Effector memory CD4-positive, alpha-beta T cell (primary cell): ENCODE results near the gene ELSPBP1.
"Not testable (repeated sequence)": the region's sequence is repeated elsewhere in the genome, so short reads cannot be mapped to it uniquely, and the experiment has no call there.

Experiments
- DNase-seq, 3 donors: peaks; one replicate each; pipeline ENCODE4 v3.0.0-alpha.2; 2020
- H3K27ac ChIP-seq: 2 replicates; pipeline ENCODE4 v1.7.0; 2013; ENCODE audit warnings: mild to moderate bottlenecking, low read length, moderate library complexity; ENCODE audit not compliant: insufficient read depth, poor library complexity, severe bottlenecking
- H3K27me3 ChIP-seq: replicated peaks from 2 replicates; pipeline ENCODE4 v1.7.0; 2013; ENCODE audit warnings: mild to moderate bottlenecking, low read length; ENCODE audit not compliant: insufficient read depth, control insufficient read depth, poor library complexity, severe bottlenecking
- H3K36me3 ChIP-seq: 2 replicates; pipeline ENCODE4 v1.7.0; 2013; ENCODE audit warnings: mild to moderate bottlenecking, low read length, moderate library complexity; ENCODE audit not compliant: control insufficient read depth, insufficient read depth
- H3K4me1 ChIP-seq: 2 replicates; pipeline ENCODE4 v1.7.0; 2013; ENCODE audit warnings: low read length, mild to moderate bottlenecking; ENCODE audit not compliant: control insufficient read depth, insufficient read depth, poor library complexity, severe bottlenecking
- H3K4me3 ChIP-seq: 2 replicates; pipeline ENCODE4 v1.7.0; 2013; ENCODE audit warnings: low read length, low read depth, mild to moderate bottlenecking; ENCODE audit not compliant: insufficient read depth, poor library complexity, severe bottlenecking
- H3K9me3 ChIP-seq: 2 replicates; pipeline ENCODE4 v1.7.0; 2013; ENCODE audit warnings: mild to moderate bottlenecking, low read length, moderate library complexity; ENCODE audit not compliant: control insufficient read depth

The ELSPBP1 gene

DNA sequence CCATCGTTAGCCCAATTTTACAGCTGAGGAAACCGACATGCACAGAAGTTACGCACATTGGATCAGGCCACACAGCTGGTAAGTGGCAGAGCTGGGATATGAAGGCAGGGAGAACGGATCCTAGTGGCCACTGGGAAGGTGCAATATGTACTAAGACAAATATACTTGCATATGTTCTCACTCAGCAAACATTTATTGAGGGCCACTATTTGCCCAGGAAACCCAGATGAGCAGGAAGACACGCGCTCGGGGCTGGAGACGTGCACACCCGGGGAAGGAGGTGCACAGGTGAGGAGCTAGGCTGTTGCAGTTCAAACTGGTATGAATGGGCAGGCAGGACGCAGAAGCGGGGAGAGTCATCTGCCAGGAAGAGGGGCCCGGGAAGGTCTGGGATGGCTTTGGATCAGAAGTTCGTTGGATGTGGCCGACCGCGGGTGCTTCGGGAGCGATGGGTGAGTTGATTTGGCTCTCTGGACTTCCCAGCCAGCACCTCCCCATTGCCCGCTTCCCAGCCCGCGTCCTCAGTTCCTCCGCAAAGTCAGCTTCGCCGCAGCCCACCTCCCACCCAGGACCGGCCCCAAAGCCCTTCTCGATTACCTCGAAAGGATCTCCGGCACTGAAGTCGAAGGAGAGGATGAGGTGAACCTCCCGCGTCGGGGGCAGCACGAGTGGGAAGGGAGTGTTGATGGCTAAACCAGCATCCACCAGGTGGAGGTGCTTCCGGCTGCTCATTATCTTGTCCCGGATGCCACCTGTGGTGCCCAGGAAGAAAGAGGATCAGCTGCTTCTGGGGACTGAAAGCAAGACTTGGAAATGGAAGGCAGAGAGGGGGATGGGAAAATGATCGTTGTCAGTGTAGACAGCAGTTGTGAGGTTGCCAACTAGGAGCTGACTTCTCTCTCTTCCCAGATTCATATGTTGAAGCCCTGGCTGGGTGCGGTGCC, 67.2 kb downstream of the ELSPBP1 start:
- H3K27ac ChIP-seq, result no peak overlapping the region

DNA sequence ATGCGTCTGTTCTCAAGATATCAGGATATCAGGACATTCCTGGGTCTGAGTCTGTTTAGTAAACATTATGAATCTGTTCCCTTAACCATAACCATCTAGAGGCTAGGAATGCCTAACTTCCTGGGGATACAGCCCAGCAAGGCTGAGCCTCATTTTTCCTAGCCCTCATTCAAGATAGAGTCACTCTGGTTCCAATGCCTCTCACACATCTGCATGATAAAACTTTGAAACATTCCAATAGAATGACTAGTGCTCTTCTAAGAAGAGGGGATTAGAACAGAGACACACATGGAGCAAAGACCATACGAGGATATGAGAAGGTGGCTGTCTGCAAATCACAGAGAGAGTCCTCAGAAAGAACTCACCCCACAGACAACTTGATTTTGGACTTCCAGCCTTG, 70.1 kb downstream of the ELSPBP1 start:
- H3K4me1 ChIP-seq, result no peaks in the 10 kb centered on the region
- H3K36me3 ChIP-seq, result no peaks in the 10 kb centered on the region
- no peak for DNase-seq
- H3K27me3 ChIP-seq, result no peaks in the 10 kb centered on the region
- H3K27ac ChIP-seq, result no peak overlapping the region
- H3K9me3 ChIP-seq, result no peaks in the 10 kb centered on the region
- no peak overlapping the region for H3K4me3 ChIP-seq

More for the DNA sequence above, 67.2 kb downstream of the ELSPBP1 start:
- no peak for DNase-seq
- H3K36me3 ChIP-seq, result no peaks in the 10 kb centered on the region
- H3K4me3 ChIP-seq, result no peak overlapping the region
- H3K27me3 ChIP-seq, result no peaks in the 10 kb centered on the region
- no peaks in the 10 kb centered on the region for H3K4me1 ChIP-seq
- H3K9me3 ChIP-seq, result no peaks in the 10 kb centered on the region

DNA sequence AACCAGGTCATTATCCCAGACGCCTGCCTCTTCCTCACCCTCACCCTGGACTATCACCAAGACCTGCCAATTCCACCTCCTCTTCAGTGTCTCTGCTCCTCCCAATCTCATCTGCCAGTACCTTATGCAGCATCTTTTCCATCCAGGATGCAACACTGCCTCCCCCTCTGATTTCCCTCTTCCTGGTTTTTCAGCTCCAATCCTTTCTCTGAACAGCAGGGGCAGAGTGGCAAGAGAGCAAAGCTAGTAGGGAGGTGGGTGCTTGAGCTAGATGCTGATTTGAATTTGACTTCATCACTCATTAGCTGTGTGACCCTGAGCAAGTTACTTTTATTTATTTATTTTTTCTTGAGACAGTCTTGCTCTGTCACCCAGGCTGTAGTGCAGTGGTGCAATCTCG, 75.0 kb downstream of the ELSPBP1 start:
- Histone ChIP-seq H3K36me3 (no peaks in the 10 kb centered on the region), H3K9me3 (no peaks in the 10 kb centered on the region), H3K4me1 (no peaks in the 10 kb centered on the region), H3K4me3 (no peak overlapping the region), H3K27ac (no peak overlapping the region), H3K27me3 (no peaks in the 10 kb centered on the region)
- no peak for DNase-seq

DNA sequence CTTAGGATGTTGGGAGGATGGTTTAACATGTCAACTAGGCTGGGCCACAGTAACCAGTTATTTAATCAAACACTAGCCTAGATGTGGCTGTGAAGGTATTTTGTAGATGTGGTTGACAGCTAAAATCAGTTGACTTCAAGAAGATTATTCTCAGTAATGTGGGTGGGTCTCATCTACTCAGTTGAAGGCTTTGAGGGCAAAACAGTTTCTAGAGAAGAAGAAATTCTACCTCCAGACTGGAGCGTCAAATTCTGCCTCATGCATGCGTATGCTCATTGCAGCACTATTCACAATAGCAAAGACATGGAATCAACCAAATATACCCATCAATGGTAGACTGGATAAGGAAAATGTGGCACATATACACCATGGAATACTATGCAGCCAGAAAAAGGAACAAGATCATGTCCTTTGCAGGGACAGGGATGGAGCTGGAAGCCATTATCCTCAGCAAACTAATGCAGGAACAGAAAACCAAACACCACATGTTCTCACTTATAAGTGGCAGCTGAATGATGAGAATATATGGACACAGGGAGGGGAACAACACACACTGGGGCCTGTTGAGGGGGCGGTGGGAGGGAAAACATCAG, 75.8 kb downstream of the ELSPBP1 start:
- H3K27ac ChIP-seq, DNase-seq, H3K4me3 ChIP-seq: not testable (repeated sequence)

More for the DNA sequence above, 75.8 kb downstream of the ELSPBP1 start:
- not testable (repeated sequence) for H3K27me3 ChIP-seq, H3K9me3 ChIP-seq, H3K4me1 ChIP-seq, H3K36me3 ChIP-seq
